ENCODE measurements around the gene AZIN2.

Gene AZIN2

GRCh38 chr1:33147997-33148314 is 67.0 kb downstream of the AZIN2 start:
- Histone ChIP-seq H3K9me3 (ENCODE audit: control insufficient read depth, low read length) (no peaks in the 10 kb centered on the region), H3K18ac (ENCODE audit: low read depth in 1 of 2, low read length in 2 of 2) (no peak overlapping the region), H4K91ac (ENCODE audit: low read length) (no peak overlapping the region), H2BK5ac (ENCODE audit: low read depth, low read length, poor library complexity, severe bottlenecking) (no peak overlapping the region), H3K36me3 (ENCODE audit: control insufficient read depth in 1 of 2, insufficient read depth in 2 of 2, low read depth in 1 of 2, low read length in 2 of 2) (peaks cover 15 to 80% of the 10 kb centered on the region in 2 experiments), H3K4me1 (ENCODE audit: control insufficient read depth, insufficient read depth, low read depth, low read length) (peaks cover 29% of the 10 kb centered on the region), H4K8ac (ENCODE audit: low read length) (no peak overlapping the region), H3K14ac (ENCODE audit: low read length in 2 of 2) (no peak overlapping the region), H3K9ac (ENCODE audit: low read length) (no peak overlapping the region), H3K79me1 (replicated peaks; ENCODE audit: low read length, poor library complexity, severe bottlenecking) (peaks cover 31% of the 10 kb centered on the region), H2AFZ (ENCODE audit: low read depth, low read length) (no peak overlapping the region), H2BK15ac (ENCODE audit: low read depth, poor library complexity, severe bottlenecking) (no peak overlapping the region), H3K4ac (ENCODE audit: low read depth in 1 of 2, low read length in 2 of 2) (no peak overlapping the region), H3K27me3 (ENCODE audit: control insufficient read depth in 1 of 2, insufficient read depth in 1 of 2, low read length in 2 of 2) (no peaks in the 10 kb centered on the region), H2BK120ac (ENCODE audit: low read depth, low read length) (no peak overlapping the region), H3K27ac (ENCODE audit: low read length, poor library complexity, severe bottlenecking) (no peak overlapping the region), H3K4me2 (ENCODE audit: low read length, poor library complexity, severe bottlenecking) (no peak overlapping the region), H3K23ac (ENCODE audit: low read length in 2 of 2) (no peak overlapping the region), H3K4me3 (ENCODE audit: insufficient read depth in 1 of 2, low read depth in 1 of 2, low read length in 2 of 2) (no peak overlapping the region), H2AK5ac (ENCODE audit: low read length, severe bottlenecking) (no peak overlapping the region), H2BK12ac (ENCODE audit: low read length in 2 of 2) (no peak overlapping the region)
- DNase-seq = peak; percentile 32
- no CpG with 5 or more reads among the region's 3 CpGs for WGBS

GRCh38 chr1:33148615-33149014 is 67.7 kb downstream of the AZIN2 start:
- Histone ChIP-seq H3K4ac (ENCODE audit: low read depth in 1 of 2, low read length in 2 of 2) (no peak overlapping the region), H2AFZ (ENCODE audit: low read depth, low read length) (no peak overlapping the region), H3K14ac (ENCODE audit: low read length in 2 of 2) (no peak overlapping the region), H2BK15ac (ENCODE audit: low read depth, poor library complexity, severe bottlenecking) (peak overlapping the region; percentile 9), H3K9me3 (ENCODE audit: control insufficient read depth, low read length) (no peaks in the 10 kb centered on the region), H3K4me2 (ENCODE audit: low read length, poor library complexity, severe bottlenecking) (no peak overlapping the region), H2BK12ac (ENCODE audit: low read length in 2 of 2) (no peak overlapping the region), H3K79me1 (replicated peaks; ENCODE audit: low read length, poor library complexity, severe bottlenecking) (peaks cover 30% of the 10 kb centered on the region), H2BK5ac (ENCODE audit: low read depth, low read length, poor library complexity, severe bottlenecking) (no peak overlapping the region), H3K27me3 (ENCODE audit: control insufficient read depth in 1 of 2, insufficient read depth in 1 of 2, low read length in 2 of 2) (no peaks in the 10 kb centered on the region), H3K4me3 (ENCODE audit: insufficient read depth in 1 of 2, low read depth in 1 of 2, low read length in 2 of 2) (no peak overlapping the region), H3K36me3 (ENCODE audit: control insufficient read depth in 1 of 2, insufficient read depth in 2 of 2, low read depth in 1 of 2, low read length in 2 of 2) (peaks cover 15 to 80% of the 10 kb centered on the region in 2 experiments), H4K8ac (ENCODE audit: low read length) (no peak overlapping the region), H4K91ac (ENCODE audit: low read length) (no peak overlapping the region), H2AK5ac (ENCODE audit: low read length, severe bottlenecking) (peak overlapping the region; percentile 25), H3K27ac (ENCODE audit: low read length, poor library complexity, severe bottlenecking) (no peak overlapping the region), H2BK120ac (ENCODE audit: low read depth, low read length) (no peak overlapping the region), H3K23ac (ENCODE audit: low read length in 2 of 2) (no peak overlapping the region), H3K9ac (ENCODE audit: low read length) (no peak overlapping the region), H3K18ac (ENCODE audit: low read depth in 1 of 2, low read length in 2 of 2) (no peak overlapping the region), H3K4me1 (ENCODE audit: control insufficient read depth, insufficient read depth, low read depth, low read length) (peaks cover 29% of the 10 kb centered on the region)
- no peak for DNase-seq
- 86% methylated on average over 3 of the region's 3 CpGs for WGBS

- Histone ChIP-seq H3K36me3 (ENCODE audit: control insufficient read depth in 1 of 2, insufficient read depth in 2 of 2, low read depth in 1 of 2, low read length in 2 of 2) (peaks cover 15 to 82% of the 10 kb centered on the region in 2 experiments), H3K9me3 (ENCODE audit: control insufficient read depth, low read length) (no peaks in the 10 kb centered on the region), H2AK5ac (ENCODE audit: low read length, severe bottlenecking) (peak overlapping the region; percentile 46), H2BK12ac (ENCODE audit: low read length in 2 of 2) (no peak overlapping the region), H2AFZ (ENCODE audit: low read depth, low read length) (no peak overlapping the region), H3K9ac (ENCODE audit: low read length) (no peak overlapping the region), H3K23ac (ENCODE audit: low read length in 2 of 2) (no peak overlapping the region), H3K27ac (ENCODE audit: low read length, poor library complexity, severe bottlenecking) (peak overlapping the region; percentile 0), H3K27me3 (ENCODE audit: control insufficient read depth in 1 of 2, insufficient read depth in 1 of 2, low read length in 2 of 2) (no peaks in the 10 kb centered on the region), H3K4me1 (ENCODE audit: control insufficient read depth, insufficient read depth, low read depth, low read length) (peaks cover 32% of the 10 kb centered on the region), H4K91ac (ENCODE audit: low read length) (no peak overlapping the region), H3K4ac (ENCODE audit: low read depth in 1 of 2, low read length in 2 of 2) (no peak overlapping the region), H2BK15ac (ENCODE audit: low read depth, poor library complexity, severe bottlenecking) (no peak overlapping the region), H2BK5ac (ENCODE audit: low read depth, low read length, poor library complexity, severe bottlenecking) (no peak overlapping the region), H3K79me1 (replicated peaks; ENCODE audit: low read length, poor library complexity, severe bottlenecking) (peaks cover 30% of the 10 kb centered on the region), H3K14ac (ENCODE audit: low read length in 2 of 2) (no peak overlapping the region), H3K4me2 (ENCODE audit: low read length, poor library complexity, severe bottlenecking) (no peak overlapping the region), H2BK120ac (ENCODE audit: low read depth, low read length) (no peak overlapping the region), H3K18ac (ENCODE audit: low read depth in 1 of 2, low read length in 2 of 2) (no peak overlapping the region), H3K4me3 (ENCODE audit: insufficient read depth in 1 of 2, low read depth in 1 of 2, low read length in 2 of 2) (no peak overlapping the region), H4K8ac (ENCODE audit: low read length) (no peak overlapping the region)
- no peak for DNase-seq
- 94% methylated on average over 7 of the region's 7 CpGs for WGBS
Observed at GRCh38 chr1:33149453-33150190, 68.7 kb downstream of the AZIN2 start.

GRCh38 chr1:33150522-33150921 is 69.6 kb downstream of the AZIN2 start:
- peaks cover 15 to 82% of the 10 kb centered on the region in 2 experiments for H3K36me3 ChIP-seq (ENCODE audit: control insufficient read depth in 1 of 2, insufficient read depth in 2 of 2, low read depth in 1 of 2, low read length in 2 of 2)
- H4K91ac ChIP-seq (ENCODE audit: low read length) = peak overlapping the region; percentile 47
- peak overlapping the region; percentile 0 for H3K27ac ChIP-seq (ENCODE audit: low read length, poor library complexity, severe bottlenecking)
- H2BK5ac ChIP-seq (ENCODE audit: low read depth, low read length, poor library complexity, severe bottlenecking) = no peak overlapping the region
- peak overlapping the region in 1 of 2 experiments; percentile 8 for H3K4ac ChIP-seq (ENCODE audit: low read depth in 1 of 2, low read length in 2 of 2)
- peaks cover 35% of the 10 kb centered on the region for H3K4me1 ChIP-seq (ENCODE audit: control insufficient read depth, insufficient read depth, low read depth, low read length)
- WGBS = 71% methylated on average over 4 of the region's 4 CpGs
- no peak overlapping the region for H4K8ac ChIP-seq (ENCODE audit: low read length)
- no peak overlapping the region for H3K23ac ChIP-seq (ENCODE audit: low read length in 2 of 2)
- no peaks in the 10 kb centered on the region for H3K9me3 ChIP-seq (ENCODE audit: control insufficient read depth, low read length)
- no peak for DNase-seq
- no peak overlapping the region for H3K18ac ChIP-seq (ENCODE audit: low read depth in 1 of 2, low read length in 2 of 2)
- peaks cover 28% of the 10 kb centered on the region for H3K79me1 ChIP-seq (replicated peaks; ENCODE audit: low read length, poor library complexity, severe bottlenecking)
- H2BK12ac ChIP-seq (ENCODE audit: low read length in 2 of 2) = no peak overlapping the region
- H3K4me2 ChIP-seq (ENCODE audit: low read length, poor library complexity, severe bottlenecking) = no peak overlapping the region
- H3K27me3 ChIP-seq (ENCODE audit: control insufficient read depth in 1 of 2, insufficient read depth in 1 of 2, low read length in 2 of 2) = no peaks in the 10 kb centered on the region
- H2BK120ac ChIP-seq (ENCODE audit: low read depth, low read length) = no peak overlapping the region
- no peak overlapping the region for H2AFZ ChIP-seq (ENCODE audit: low read depth, low read length)
- no peak overlapping the region for H3K14ac ChIP-seq (ENCODE audit: low read length in 2 of 2)
- no peak overlapping the region for H3K9ac ChIP-seq (ENCODE audit: low read length)
- H2BK15ac ChIP-seq (ENCODE audit: low read depth, poor library complexity, severe bottlenecking) = no peak overlapping the region
- H3K4me3 ChIP-seq (ENCODE audit: insufficient read depth in 1 of 2, low read depth in 1 of 2, low read length in 2 of 2) = no peak overlapping the region
- H2AK5ac ChIP-seq (ENCODE audit: low read length, severe bottlenecking) = peak overlapping the region; percentile 62

Data from mesenchymal stem cell (in vitro differentiated cells and primary cell).